A673 (cell line): Measurements from ENCODE around the gene KCNB1.

ENCODE experiments used
- CTCF ChIP-seq: fragments of 300-800, 200-600 bp; sonication (generic); conservative IDR thresholded peaks from 2 replicates; pipeline ENCODE4 v1.5.1; 2017; ENCODE audit warnings: low read depth, mild to moderate bottlenecking, antibody characterized with exemption, low read length, moderate library complexity, mixed read lengths
- EZH2 ChIP-seq: fragments of 200-600 bp; sonication (generic); IDR thresholded peaks from 2 replicates; pipeline ENCODE4 v1.6.1; 2017; ENCODE audit warnings: borderline replicate concordance, low read depth, mild to moderate bottlenecking, mixed read lengths, antibody characterized with exemption, low read length; ENCODE audit not compliant: poor library complexity, severe bottlenecking

DNA sequence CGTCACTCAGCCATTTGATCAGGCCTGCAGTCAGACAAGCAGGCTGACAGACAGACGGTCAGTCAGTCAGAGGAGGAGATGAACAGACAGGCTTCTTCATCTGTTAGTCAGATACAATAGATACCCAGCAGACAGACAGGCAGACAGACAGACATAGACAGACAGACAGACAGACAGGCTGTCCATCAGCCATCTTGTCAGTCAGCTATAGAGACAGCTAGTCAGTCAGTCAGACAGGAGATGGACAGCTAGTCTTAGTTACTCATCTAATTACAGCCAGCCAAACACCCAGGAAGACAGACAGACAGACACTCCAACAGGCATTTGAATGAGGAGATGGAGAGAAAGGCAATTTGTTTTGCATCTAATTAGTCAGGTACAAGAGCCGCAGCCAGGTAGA, 36.4 kb downstream of the KCNB1 start:
- no peak for TF ChIP-seq CTCF
- no peak for TF ChIP-seq EZH2
